Endothelial cell of umbilical vein (primary cell): ENCODE results near the gene TMPRSS6.

ENCODE experiments used
- CTCF ChIP-seq, 2 donors: IDR thresholded peaks; 1 replicate in 1 of 2; 2 replicates in 1 of 2; pipeline ENCODE4 v1.5.1; 2011; ENCODE audit warnings: low read length in 2 of 2, mild to moderate bottlenecking in 2 of 2, moderate library complexity in 2 of 2, control low read depth in 1 of 2, inconsistent platforms in 1 of 2, low read depth in 1 of 2; ENCODE audit not compliant: insufficient read depth in 1 of 2; ENCODE audit errors: extremely low read depth in 1 of 2
- EZH2 ChIP-seq: IDR thresholded peaks from 2 replicates; pipeline ENCODE4 v1.6.1; 2012; ENCODE audit warnings: borderline replicate concordance, low read depth, mild to moderate bottlenecking, moderate library complexity, low read length, inconsistent platforms; ENCODE audit not compliant: severe bottlenecking
- FOS ChIP-seq: IDR thresholded peaks from 2 replicates; pipeline ENCODE4 v1.6.1; 2011; ENCODE audit warnings: mild to moderate bottlenecking, low read length, moderate library complexity, borderline replicate concordance; ENCODE audit not compliant: insufficient read depth
- GATA2 ChIP-seq: IDR thresholded peaks from 2 replicates; pipeline ENCODE4 v1.7.0; 2011; ENCODE audit warnings: low read depth, mild to moderate bottlenecking, moderate library complexity, mixed read lengths, low read length; ENCODE audit not compliant: insufficient read length, insufficient read depth
- JUN ChIP-seq: IDR thresholded peaks from 2 replicates; pipeline ENCODE4 v1.6.1; 2011; ENCODE audit warnings: borderline replicate concordance, low read depth; ENCODE audit not compliant: insufficient read length, insufficient read depth
- MAX ChIP-seq: IDR thresholded peaks from 2 replicates; pipeline ENCODE4 v1.6.1; 2011; ENCODE audit not compliant: insufficient read depth, insufficient read length
- POLR2AphosphoS5 ChIP-seq: IDR thresholded peaks from 2 replicates; pipeline ENCODE4 v1.6.1; 2012; ENCODE audit warnings: low read depth, mild to moderate bottlenecking, control low read depth, low read length, moderate library complexity; ENCODE audit not compliant: insufficient read depth

GRCh38 chr22:37146051-37146385, 36.5 kb upstream of the TMPRSS6 start:
- no peak for TF ChIP-seq EZH2
- TF ChIP-seq CTCF (IDR thresholded peaks at IDR 0.05; ENCODE audit: extremely low read depth in 1 of 2, insufficient read depth in 1 of 2, low read depth in 1 of 2, low read length in 2 of 2) = no peak
- TF ChIP-seq JUN = no peak
- TF ChIP-seq MAX = no peak
- no peak for TF ChIP-seq FOS
- no peak for TF ChIP-seq POLR2AphosphoS5
- TF ChIP-seq GATA2 = no peak
